RCC 7860 (cell line): ENCODE results near the gene TBRG4.

Experiments used
- DNase-seq: peaks from one replicate; pipeline ENCODE4 v3.0.0-alpha.2; 2015; ENCODE audit warnings: low spot score
- FAIRE-seq: peaks from 2 replicates; lab custom pipeline; 2012; peaks lifted over from hg19 to GRCh38; lab: Jason Lieb, UNC

Gene TBRG4

GRCh38 chr7:45098983-45099839 lies 12.3 kb downstream of the TBRG4 start:
- DNase-seq, result no peak
- no peak for FAIRE-seq

GRCh38 chr7:45092931-45093235 lies 18.6 kb downstream of the TBRG4 start:
- FAIRE-seq (no peak), DNase-seq (no peak)

- no peak for DNase-seq
- FAIRE-seq, result no peak
These were observed 19.2 kb downstream of the TBRG4 start for GRCh38 chr7:45092100-45092930.

GRCh38 chr7:45089341-45089891 lies 22.1 kb downstream of the TBRG4 start:
- DNase-seq (no peak), FAIRE-seq (no peak)

GRCh38 chr7:45088821-45089340 lies 22.6 kb downstream of the TBRG4 start, which contains the start of gene NACAD:
Gene NACAD, minus strand, starts transcription at chr7:45088969. Its CDS starts 75 bp downstream, at chr7:45088894.
- FAIRE-seq (no peak), DNase-seq (no peak)

- no peak for FAIRE-seq
- no peak for DNase-seq
These were observed 23.3 kb downstream of the TBRG4 start for GRCh38 chr7:45088146-45088701.

- no peak for DNase-seq
- FAIRE-seq, result no peak
These were observed 24.0 kb downstream of the TBRG4 start for GRCh38 chr7:45087301-45088145.

- DNase-seq, result no peak
- no peak for FAIRE-seq
These were observed 25.0 kb downstream of the TBRG4 start for GRCh38 chr7:45086331-45087065.

GRCh38 chr7:45085619-45086200 lies 25.8 kb downstream of the TBRG4 start:
- FAIRE-seq, result no peak
- no peak for DNase-seq

GRCh38 chr7:45084901-45085618 lies 26.4 kb downstream of the TBRG4 start:
- no peak for FAIRE-seq
- no peak for DNase-seq

- no peak for FAIRE-seq
- no peak for DNase-seq
These were observed 27.2 kb downstream of the TBRG4 start for GRCh38 chr7:45084336-45084735.

GRCh38 chr7:45082831-45083331 lies 28.6 kb downstream of the TBRG4 start:
- FAIRE-seq, result no peak
- no peak for DNase-seq

- DNase-seq (no peak), FAIRE-seq (no peak)
These were observed 29.3 kb downstream of the TBRG4 start for GRCh38 chr7:45082031-45082830.

GRCh38 chr7:45081670-45081974 lies 29.9 kb downstream of the TBRG4 start:
- FAIRE-seq, result no peak
- no peak for DNase-seq

GRCh38 chr7:45080958-45081669 lies 30.4 kb downstream of the TBRG4 start:
- DNase-seq, result no peak
- no peak for FAIRE-seq

- DNase-seq (no peak), FAIRE-seq (no peak)
These were observed 31.1 kb downstream of the TBRG4 start for GRCh38 chr7:45080265-45080957.
